CD14-positive monocyte (primary cell): Measurements from ENCODE around the gene ZNF513. TPM values are rescaled to one million over a fixed set of nuclear protein-coding genes. Genes with fewer than 3 reads are reported as not detected.
A peak's percentile ranks its signal among the peaks of the same experiment; 100 is the strongest.

Experiments used
- DNase-seq, 3 donors: peaks; one replicate each; pipeline ENCODE4 v3.0.0-alpha.2; 2011 to 2022
- H2AFZ ChIP-seq: 2 replicates; pipeline ENCODE4 v1.6.0; 2012; ENCODE audit warnings: mild to moderate bottlenecking, low read depth, low read length, inconsistent platforms; ENCODE audit not compliant: insufficient read depth, poor library complexity, severe bottlenecking
- H3K27ac ChIP-seq, 2 donors: 1 replicate in 1 of 2; 2 replicates in 1 of 2; pipeline ENCODE4 v1.5.1; 2012 to 2013; ENCODE audit warnings: low read length in 2 of 2, control low read depth in 1 of 2, inconsistent platforms in 1 of 2, low read depth in 1 of 2, mild to moderate bottlenecking in 1 of 2
- H3K27me3 ChIP-seq, 2 donors: one replicate each; pipeline versions ENCODE4 v1.6.0 to v1.6.1; 2011 to 2013; ENCODE audit warnings: low read length in 2 of 2; ENCODE audit not compliant: control insufficient read depth in 2 of 2, insufficient read depth in 2 of 2
- H3K36me3 ChIP-seq, 2 donors: replicated peaks in 1 of 2; 1 replicate in 1 of 2; 2 replicates in 1 of 2; pipeline versions ENCODE4 v1.5.1 to v1.6.1; 2012 to 2013; ENCODE audit warnings: low read length in 2 of 2, control low read depth in 1 of 2, inconsistent platforms in 1 of 2, mild to moderate bottlenecking in 1 of 2; ENCODE audit not compliant: insufficient read depth in 2 of 2, control insufficient read depth in 1 of 2
- H3K4me1 ChIP-seq, 2 donors: 1 replicate in 1 of 2; 2 replicates in 1 of 2; pipeline versions ENCODE4 v1.5.1 to v1.6.1; 2012 to 2013; ENCODE audit warnings: low read length in 2 of 2, control low read depth in 1 of 2, inconsistent platforms in 1 of 2, mild to moderate bottlenecking in 1 of 2, moderate library complexity in 1 of 2; ENCODE audit not compliant: insufficient read depth in 2 of 2, control insufficient read depth in 1 of 2
- H3K4me2 ChIP-seq: replicated peaks from 2 replicates; pipeline ENCODE3; 2012; ENCODE audit warnings: low read length, moderate library complexity, mild to moderate bottlenecking; ENCODE audit not compliant: poor library complexity, severe bottlenecking; ENCODE audit errors: extremely low read depth
- H3K4me3 ChIP-seq, 3 experiments: fragments of 200-600 bp in 1 of 3; sonication (generic) in 1 of 3; replicated peaks in 1 of 3; 1 replicate in 2 of 3; 2 replicates in 1 of 3; pipeline ENCODE4 v1.5.1; 2011 to 2013; ENCODE audit warnings: low read length in 3 of 3, mild to moderate bottlenecking in 3 of 3, control low read depth in 2 of 3, low read depth in 2 of 3, inconsistent platforms in 1 of 3, moderate library complexity in 1 of 3
- H3K79me2 ChIP-seq: 2 replicates; pipeline ENCODE4 v1.6.0; 2012; ENCODE audit warnings: mild to moderate bottlenecking, control low read depth, inconsistent platforms, low read length, moderate library complexity; ENCODE audit not compliant: insufficient read depth
- H3K9ac ChIP-seq: 2 replicates; pipeline ENCODE4 v1.6.0; 2017; ENCODE audit warnings: low read length, mild to moderate bottlenecking; ENCODE audit not compliant: insufficient read depth, poor library complexity, severe bottlenecking
- H3K9me3 ChIP-seq, 2 donors: replicated peaks in 1 of 2; 1 replicate in 1 of 2; 2 replicates in 1 of 2; pipeline versions ENCODE4 v1.5.1 to v1.6.1; 2012 to 2013; ENCODE audit warnings: low read length in 2 of 2, control low read depth in 1 of 2; ENCODE audit not compliant: control insufficient read depth in 1 of 2, insufficient read depth in 1 of 2
- H4K20me1 ChIP-seq: 2 replicates; pipeline ENCODE4 v1.6.0; 2012; ENCODE audit warnings: mild to moderate bottlenecking, low read length, control low read depth, moderate library complexity; ENCODE audit not compliant: insufficient read depth
- H3K27ac Mint-ChIP-seq, 7 donors: one replicate each; pipeline ENCODE4 v1.8.0; 2020; ENCODE audit warnings: mild to moderate bottlenecking in 7 of 7, mixed read lengths in 7 of 7, moderate library complexity in 6 of 7, inconsistent platforms in 2 of 7
- H3K27me3 Mint-ChIP-seq, 3 donors: one replicate each; pipeline ENCODE4 v1.8.0; 2021 to 2022; ENCODE audit warnings: low read depth in 3 of 3, mild to moderate bottlenecking in 3 of 3, mixed read lengths in 3 of 3, moderate library complexity in 3 of 3, inconsistent platforms in 1 of 3
- H3K36me3 Mint-ChIP-seq, 2 donors: one replicate each; pipeline ENCODE4 v1.8.0; 2020; ENCODE audit warnings: mixed read lengths in 2 of 2, inconsistent platforms in 1 of 2, mild to moderate bottlenecking in 1 of 2
- H3K4me1 Mint-ChIP-seq: one replicate; pipeline ENCODE4 v1.8.0; 2020; ENCODE audit warnings: mild to moderate bottlenecking, mixed read lengths
- H3K4me3 Mint-ChIP-seq, 2 donors: one replicate each; pipeline ENCODE4 v1.8.0; 2020; ENCODE audit warnings: mild to moderate bottlenecking in 2 of 2, mixed read lengths in 2 of 2, moderate library complexity in 1 of 2
- H3K9me3 Mint-ChIP-seq, 7 donors: one replicate each; pipeline ENCODE4 v1.8.0; 2020 to 2022; ENCODE audit warnings: mixed read lengths in 7 of 7, mild to moderate bottlenecking in 6 of 7, moderate library complexity in 6 of 7, inconsistent platforms in 2 of 7
- WGBS: methylation state at CpG from one replicate; pipeline ENCODE4 v1.1.5; 2013; ENCODE audit warnings: missing lambda C conversion rate; ENCODE audit not compliant: insufficient coverage; 5-methylcytosine and 5-hydroxymethylcytosine counted together
- intact Hi-C, 2 donors: fragments of 100-400 bp; cut with micrococcal nuclease; formaldehyde crosslinking; loops; one replicate each; pipeline versions ENCODE4 v1.15.0 to v1.15.1; 2023
- polyA plus RNA-seq, 3 donors: library from polyadenylated mRNA; depleted of rRNA in 1 of 3; unstranded in 2 of 3; stranded (reverse) in 1 of 3; fragments of 300-500 nt in 2 of 3; fragments of >200 nt in 1 of 3; fragmentation: Illumina TruSeq in 2 of 3; gene quantifications; 1 replicate in 2 of 3; 2 replicates in 1 of 3; pipeline ENCODE4 v1.2.3, GENCODE V29; 2012 to 2021
- TF ChIP-seq, protein P1 (sequence below): fragments of 200-600 bp; IDR thresholded peaks from one replicate; pipeline ENCODE4 v1.8.0; 2022; ENCODE audit warnings: antibody characterized with exemption, mild to moderate bottlenecking

Gene ZNF513
- polyA plus RNA-seq, 3 donors: 2.4 to 36.8 (median 2.6) TPM

DNA sequence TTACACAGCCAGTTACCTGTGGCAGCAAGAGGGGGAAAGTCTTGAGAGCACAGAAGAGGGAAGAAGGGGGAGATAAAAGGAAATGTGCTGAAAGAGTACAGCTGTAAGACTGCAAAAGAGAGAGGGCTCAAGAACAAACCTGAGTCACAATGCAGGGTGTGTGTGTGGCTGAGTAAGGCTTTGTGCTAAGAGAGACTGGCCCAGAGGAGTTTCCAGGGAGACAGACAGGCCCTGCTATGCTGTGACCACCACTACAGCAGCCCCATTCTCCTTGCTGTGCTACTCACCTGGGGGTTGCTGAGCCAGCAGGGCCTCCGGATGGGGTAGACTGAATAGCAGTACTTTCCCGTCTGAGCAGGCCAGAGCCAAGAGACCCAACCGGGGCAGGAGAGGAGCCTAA, 45.2 kb downstream of the ZNF513 start:
- Histone ChIP-seq H3K27me3 (no peaks in the 10 kb centered on the region), H3K4me3 (no peak overlapping the region), H3K4me1 (no peaks in the 10 kb centered on the region), H3K36me3 (peaks cover 86 to 92% of the 10 kb centered on the region in 2 donors), H3K9ac (no peak overlapping the region), H3K79me2 (no peaks in the 10 kb centered on the region), H3K27ac (no peak overlapping the region), H3K9me3 (no peaks in the 10 kb centered on the region), H3K4me2 (no peak overlapping the region), H4K20me1 (no peaks in the 10 kb centered on the region), H2AFZ (no peak overlapping the region)
- TF ChIP-seq, protein P1, sequence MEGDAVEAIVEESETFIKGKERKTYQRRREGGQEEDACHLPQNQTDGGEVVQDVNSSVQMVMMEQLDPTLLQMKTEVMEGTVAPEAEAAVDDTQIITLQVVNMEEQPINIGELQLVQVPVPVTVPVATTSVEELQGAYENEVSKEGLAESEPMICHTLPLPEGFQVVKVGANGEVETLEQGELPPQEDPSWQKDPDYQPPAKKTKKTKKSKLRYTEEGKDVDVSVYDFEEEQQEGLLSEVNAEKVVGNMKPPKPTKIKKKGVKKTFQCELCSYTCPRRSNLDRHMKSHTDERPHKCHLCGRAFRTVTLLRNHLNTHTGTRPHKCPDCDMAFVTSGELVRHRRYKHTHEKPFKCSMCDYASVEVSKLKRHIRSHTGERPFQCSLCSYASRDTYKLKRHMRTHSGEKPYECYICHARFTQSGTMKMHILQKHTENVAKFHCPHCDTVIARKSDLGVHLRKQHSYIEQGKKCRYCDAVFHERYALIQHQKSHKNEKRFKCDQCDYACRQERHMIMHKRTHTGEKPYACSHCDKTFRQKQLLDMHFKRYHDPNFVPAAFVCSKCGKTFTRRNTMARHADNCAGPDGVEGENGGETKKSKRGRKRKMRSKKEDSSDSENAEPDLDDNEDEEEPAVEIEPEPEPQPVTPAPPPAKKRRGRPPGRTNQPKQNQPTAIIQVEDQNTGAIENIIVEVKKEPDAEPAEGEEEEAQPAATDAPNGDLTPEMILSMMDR: no peak
- H3K27me3 Mint-ChIP-seq: no peaks in the 10 kb centered on the region
- intact Hi-C loops: no loop called here
- no peaks in the 10 kb centered on the region for H3K9me3 Mint-ChIP-seq
- 93% methylated on average over 3 of the region's 3 CpGs for WGBS
- peak overlapping the region in 2 of 7 donors; percentile 2 to 22 for H3K27ac Mint-ChIP-seq
- H3K4me3 Mint-ChIP-seq: no peak overlapping the region
- no peak for DNase-seq
- H3K4me1 Mint-ChIP-seq: no peaks in the 10 kb centered on the region
- H3K36me3 Mint-ChIP-seq: peaks cover 65 to 88% of the 10 kb centered on the region in 2 donors

Other genes with a start within 250 kb of the ZNF513 start
- 10 to 100 TPM; 70.0 to 78.2 (median 71.7) TPM for gene PREB, start 246.1 kb downstream of the ZNF513 start, polyA plus RNA-seq
- gene PRR30, start 241.3 kb downstream of the ZNF513 start, polyA plus RNA-seq: not detected
- gene TCF23, start 231.7 kb downstream of the ZNF513 start, polyA plus RNA-seq: not detected
- 100 to 1,000 TPM; 120 to 298 (median 287) TPM for gene ATRAID, start 168.7 kb downstream of the ZNF513 start, polyA plus RNA-seq
- 10 to 100 TPM in 2 of 3 donors, 1 to 10 TPM in 1; 8.1 to 21.7 (median 10.2) TPM for gene SLC5A6, start 168.5 kb downstream of the ZNF513 start, polyA plus RNA-seq
- 10 to 100 TPM in 1 of 3 donors, 1 to 10 TPM in 1, under 1 TPM in 1; 0.71 to 17.3 (median 1.7) TPM for gene CAD, start 163.4 kb downstream of the ZNF513 start, polyA plus RNA-seq
- gene SLC30A3, start 117.7 kb downstream of the ZNF513 start, polyA plus RNA-seq: under 1 TPM in 1 of 3 donors, not detected in 2; 0.08 TPM
- not detected for gene DNAJC5G, start 105.3 kb downstream of the ZNF513 start, polyA plus RNA-seq
- gene TRIM54, start 98.3 kb downstream of the ZNF513 start, polyA plus RNA-seq: not detected
- 1 to 10 TPM in 1 of 3 donors, under 1 TPM in 2; 0.39 to 2.2 (median 0.60) TPM for gene UCN, start 72.3 kb downstream of the ZNF513 start, polyA plus RNA-seq
- gene MPV17, start 57.6 kb downstream of the ZNF513 start, polyA plus RNA-seq: 100 to 1,000 TPM; 136 to 160 (median 160) TPM
- gene GTF3C2, start 24.0 kb downstream of the ZNF513 start, polyA plus RNA-seq: 10 to 100 TPM; 34.4 to 70.8 (median 41.7) TPM
- 10 to 100 TPM; 29.5 to 42.3 (median 39.3) TPM for gene EIF2B4, start 10.4 kb downstream of the ZNF513 start, polyA plus RNA-seq
- 100 to 1,000 TPM in 2 of 3 donors, 10 to 100 TPM in 1; 86.6 to 338 (median 291) TPM for gene SNX17, start 10.1 kb downstream of the ZNF513 start, polyA plus RNA-seq
- 10 to 100 TPM; 31.9 to 54.3 (median 47.3) TPM for gene PPM1G, start 28.9 kb upstream of the ZNF513 start, polyA plus RNA-seq
- 100 to 1,000 TPM in 2 of 3 donors, 10 to 100 TPM in 1; 95.6 to 108 (median 102) TPM for gene NRBP1, start 47.9 kb upstream of the ZNF513 start, polyA plus RNA-seq
- gene KRTCAP3, start 61.6 kb upstream of the ZNF513 start, polyA plus RNA-seq: 1 to 10 TPM in 1 of 3 donors, not detected in 2; 2.5 TPM
- gene IFT172, start 109.0 kb upstream of the ZNF513 start, polyA plus RNA-seq: 10 to 100 TPM in 1 of 3 donors, 1 to 10 TPM in 2; 1.7 to 12.8 (median 3.6) TPM
- not detected for gene FNDC4, start 114.5 kb upstream of the ZNF513 start, polyA plus RNA-seq
- gene GCKR, start 116.1 kb upstream of the ZNF513 start, polyA plus RNA-seq: not detected
- gene ZNF512, start 202.3 kb upstream of the ZNF513 start, polyA plus RNA-seq: 10 to 100 TPM in 2 of 3 donors, 1 to 10 TPM in 1; 6.7 to 13.1 (median 12.8) TPM
- gene CCDC121, start 248.3 kb upstream of the ZNF513 start, polyA plus RNA-seq: under 1 TPM; 0.22 to 0.61 (median 0.53) TPM
- 10 to 100 TPM; 16.1 to 49.8 (median 46.8) TPM for gene GPN1, start 248.3 kb upstream of the ZNF513 start, polyA plus RNA-seq